IMR-90 (cell line): ENCODE data around the gene R3HDM4. TPM values are rescaled to one million over a fixed set of nuclear protein-coding genes. Genes with fewer than 3 reads are reported as not detected.

Source experiments
- ATAC-seq: fragments of 200-7000 bp; cut with Tn5 transposase; 2 replicates; pipeline ENCODE4 v1.9.1; 2020; ENCODE audit warnings: low read depth, mild to moderate bottlenecking, moderate library complexity
- BruUV-seq: library from RNA; stranded (reverse); fragments of 400-500 nt; replicated peaks from 2 replicates; lab custom pipeline; 2021; lab: Mats Ljungman, UMichigan
- CTCF ChIA-PET: fragments of 300-600 bp; formaldehyde crosslinking; extraction: SDS; loops from one replicate; lab custom pipeline; 2021; ENCODE audit warnings: antibody characterized with exemption; lab: Yijun Ruan, JAX
- POLR2A ChIA-PET: fragments of 300-600 bp; sonication (Branson Sonifier 250); formaldehyde crosslinking; loops from one replicate; lab custom pipeline; 2022; ENCODE audit warnings: antibody characterized with exemption; ENCODE audit not compliant: unreplicated experiment; lab: Charles Lee
- DNase-seq: peaks from one replicate; pipeline ENCODE4 v3.0.0; 2013
- H2AFZ ChIP-seq: replicated peaks from 2 replicates; pipeline ENCODE3; 2013; ENCODE audit warnings: low read length, mild to moderate bottlenecking; ENCODE audit not compliant: poor library complexity
- H2AK5ac ChIP-seq: 2 replicates; pipeline ENCODE4 v1.6.1; 2013; ENCODE audit warnings: low read depth, low read length, inconsistent platforms
- H2AK9ac ChIP-seq: replicated peaks from 2 replicates; pipeline ENCODE3; 2013; ENCODE audit warnings: mild to moderate bottlenecking, low read depth, low read length, moderate library complexity; ENCODE audit not compliant: poor library complexity
- H2BK120ac ChIP-seq: 2 replicates; pipeline ENCODE4 v1.6.1; 2013; ENCODE audit warnings: low read depth, low read length, inconsistent platforms
- H2BK15ac ChIP-seq: 3 replicates; pipeline ENCODE4 v1.6.1; 2013; ENCODE audit warnings: low read depth, low read length, inconsistent platforms
- H2BK20ac ChIP-seq: 2 replicates; pipeline ENCODE4 v1.6.1; 2013; ENCODE audit warnings: low read depth, mild to moderate bottlenecking, inconsistent platforms, low read length, moderate library complexity
- H2BK5ac ChIP-seq: 2 replicates; pipeline ENCODE4 v1.6.1; 2013; ENCODE audit warnings: mild to moderate bottlenecking, low read depth, low read length, inconsistent platforms; ENCODE audit not compliant: poor library complexity, severe bottlenecking
- H3K14ac ChIP-seq: replicated peaks from 2 replicates; pipeline ENCODE4 v1.6.1; 2013; ENCODE audit warnings: low read depth, low read length, inconsistent platforms
- H3K18ac ChIP-seq: 2 replicates; pipeline ENCODE4 v1.6.1; 2013; ENCODE audit warnings: low read depth, low read length, control low read depth
- H3K23ac ChIP-seq: 2 replicates; pipeline ENCODE4 v1.6.1; 2013; ENCODE audit warnings: low read depth, low read length, inconsistent platforms
- H3K27ac ChIP-seq: 2 replicates; pipeline ENCODE4 v1.5.1; 2013; ENCODE audit warnings: mild to moderate bottlenecking, control low read depth, low read length; ENCODE audit not compliant: insufficient read depth
- H3K27me3 ChIP-seq: 2 replicates; pipeline ENCODE4 v1.6.1; 2013; ENCODE audit warnings: low read length; ENCODE audit not compliant: control insufficient read depth, insufficient read depth
- H3K36me3 ChIP-seq: 2 replicates; pipeline ENCODE4 v1.6.1; 2013; ENCODE audit warnings: low read length, mixed read lengths; ENCODE audit not compliant: control insufficient read depth, insufficient read depth
- H3K4ac ChIP-seq: 2 replicates; pipeline ENCODE4 v1.6.1; 2013; ENCODE audit warnings: low read depth, low read length, inconsistent platforms
- H3K4me1 ChIP-seq: 2 replicates; pipeline ENCODE4 v1.6.1; 2013; ENCODE audit warnings: low read length, mixed read lengths; ENCODE audit not compliant: control insufficient read depth, insufficient read depth
- H3K4me2 ChIP-seq: 2 replicates; pipeline ENCODE4 v1.6.1; 2013; ENCODE audit warnings: low read depth, mild to moderate bottlenecking, control low read depth, low read length, moderate library complexity
- H3K4me3 ChIP-seq: 2 replicates; pipeline ENCODE4 v1.5.1; 2013; ENCODE audit warnings: low read depth, mild to moderate bottlenecking, control low read depth, low read length, moderate library complexity; ENCODE audit not compliant: insufficient read depth
- H3K56ac ChIP-seq: 2 replicates; pipeline ENCODE4 v1.6.1; 2013; ENCODE audit warnings: low read length, inconsistent platforms; ENCODE audit not compliant: insufficient read depth; ENCODE audit errors: extremely low read depth
- H3K79me1 ChIP-seq, 2 experiments: 2 replicates each; pipeline ENCODE4 v1.6.1; 2013; ENCODE audit warnings: low read length in 2 of 2, inconsistent platforms in 1 of 2, low read depth in 1 of 2
- H3K9ac ChIP-seq: 2 replicates; pipeline ENCODE4 v1.6.1; 2013; ENCODE audit warnings: low read depth, low read length, control low read depth
- H3K9me1 ChIP-seq: 2 replicates; pipeline ENCODE4 v1.6.1; 2013; ENCODE audit warnings: low read length, inconsistent platforms; ENCODE audit not compliant: insufficient read depth
- H3K9me3 ChIP-seq: 2 replicates; pipeline ENCODE4 v1.6.1; 2013; ENCODE audit warnings: low read length; ENCODE audit not compliant: control insufficient read depth, insufficient read depth
- H4K20me1 ChIP-seq: 2 replicates; pipeline ENCODE4 v1.6.1; 2013; ENCODE audit warnings: low read length, inconsistent platforms; ENCODE audit not compliant: insufficient read depth
- H4K5ac ChIP-seq: 2 replicates; pipeline ENCODE4 v1.6.1; 2013; ENCODE audit warnings: mild to moderate bottlenecking, low read depth, low read length, control low read depth
- H4K8ac ChIP-seq, 2 experiments: 2 replicates each; pipeline ENCODE4 v1.6.1; 2013; ENCODE audit warnings: low read depth in 2 of 2, low read length in 2 of 2, control low read depth in 1 of 2, inconsistent platforms in 1 of 2
- H4K91ac ChIP-seq: 2 replicates; pipeline ENCODE4 v1.6.1; 2013; ENCODE audit warnings: low read depth, low read length, inconsistent platforms; ENCODE audit not compliant: insufficient read depth
- BHLHE40 ChIP-seq: fragments of 150-350 bp; IDR thresholded peaks from 2 replicates; pipeline ENCODE4 v1.6.1; 2016; ENCODE audit warnings: mild to moderate bottlenecking, low read depth, low read length
- CHD1 ChIP-seq: IDR thresholded peaks from 2 replicates; pipeline ENCODE4 v1.6.1; 2012; ENCODE audit warnings: low read depth, low read length, improper control_type of control experiment
- FOS ChIP-seq: fragments of 150-350 bp; IDR thresholded peaks from 2 replicates; pipeline ENCODE4 v1.6.1; 2016; ENCODE audit warnings: low read depth, low read length
- MAFK ChIP-seq: IDR thresholded peaks from 2 replicates; pipeline ENCODE4 v1.6.1; 2012; ENCODE audit warnings: low read depth, low read length, improper control_type of control experiment
- MAZ ChIP-seq: IDR thresholded peaks from 2 replicates; pipeline ENCODE4 v1.6.1; 2012; ENCODE audit warnings: low read depth, mild to moderate bottlenecking, low read length, improper control_type of control experiment, moderate library complexity, borderline replicate concordance
- RAD21 ChIP-seq: IDR thresholded peaks from 2 replicates; pipeline ENCODE4 v1.6.1; 2012; ENCODE audit warnings: low read length, improper control_type of control experiment
- RFX5 ChIP-seq: IDR thresholded peaks from 2 replicates; pipeline ENCODE4 v1.8.0; 2012; ENCODE audit warnings: low read depth, mild to moderate bottlenecking, low read length, moderate library complexity
- WGBS, 2 experiments: methylation state at CpG; one replicate each; pipeline versions ENCODE4 v1.1.5 to v1.1.7; 2013; ENCODE audit warnings: missing lambda C conversion rate in 2 of 2; ENCODE audit not compliant: insufficient read length in 1 of 2; ENCODE audit errors: extremely low coverage in 2 of 2; 5-methylcytosine and 5-hydroxymethylcytosine counted together
- dilution Hi-C: fragments of 300-500 bp; cut with HindIII; formaldehyde crosslinking; loops from one replicate; pipeline ENCODE4 v1.14.3; 2018; ENCODE audit warnings: low sequenced_read_pairs; ENCODE audit not compliant: unreplicated experiment
- in situ Hi-C: fragments of 300-500 bp; cut with MboI; formaldehyde crosslinking; loops from 3 replicates; pipeline ENCODE4 v1.14.3; 2019; ENCODE audit warnings: low sequenced_read_pairs, inconsistent platforms, mixed read lengths
- intact Hi-C: fragments of 100-400 bp; cut with micrococcal nuclease; formaldehyde crosslinking; loops from 2 replicates; pipeline ENCODE4 v1.10.0; 2022
- polyA plus RNA-seq, 3 experiments: library from polyadenylated mRNA; depleted of rRNA; stranded (reverse); fragments of >200 nt; gene quantifications; 2 replicates each; pipeline ENCODE4 v1.2.3, GENCODE V29; 2012; ENCODE audit warnings: low replicate concordance in 1 of 3
- total RNA-seq: library from RNA; depleted of rRNA; stranded (reverse); fragments of >200 nt; gene quantifications from 2 replicates; pipeline ENCODE4 v1.2.3, GENCODE V29; 2012

The R3HDM4 gene
- total and polyA plus RNA-seq, 2 of the 4 experiments (the other 2 are of a cell fraction), result 9.0 to 51.5 TPM

DNA sequence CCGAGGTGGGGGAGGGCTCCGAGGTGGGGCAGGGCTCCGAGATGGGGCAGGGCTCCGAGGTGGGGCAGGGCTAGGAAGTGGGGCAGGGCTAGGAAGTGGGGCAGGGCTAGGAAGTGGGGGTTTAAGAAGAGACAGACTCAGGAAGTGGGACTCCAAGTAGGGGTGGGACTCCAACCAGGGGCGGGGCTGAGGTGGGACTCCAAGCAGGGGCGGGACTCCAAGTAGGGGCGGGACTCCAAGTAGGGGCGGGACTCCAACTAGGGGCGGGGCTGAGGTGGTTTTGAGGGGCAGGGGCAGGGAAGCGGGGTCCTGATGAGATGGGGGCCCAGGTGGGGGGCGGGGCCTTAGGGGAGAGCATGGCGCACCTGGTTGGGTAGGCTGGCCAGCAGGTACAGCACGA lies 39.9 kb downstream of the R3HDM4 start:
- no peak overlapping the region for H3K23ac ChIP-seq
- H3K4me2 ChIP-seq, result no peak overlapping the region
- H3K79me1 ChIP-seq, result peaks cover 3 to 14% of the 10 kb centered on the region in 2 experiments; a peak in 1 of 4 replicates
- no peak overlapping the region for H3K14ac ChIP-seq
- no peak overlapping the region for H2BK5ac ChIP-seq
- H4K8ac ChIP-seq, result no peak overlapping the region
- peak; percentile 11; the same call in 1 of the 2 replicates for ATAC-seq
- peaks cover 20% of the 10 kb centered on the region for H4K20me1 ChIP-seq
- H3K9me1 ChIP-seq, result no peaks in the 10 kb centered on the region; the same call in 1 of the 2 replicates
- intact Hi-C loops (no loop called here), in situ Hi-C loops (no loop called here), dilution Hi-C loops (no loop called here)
- H3K36me3 ChIP-seq, result peaks cover 39% of the 10 kb centered on the region
- H3K4me3 ChIP-seq, result no peak overlapping the region
- no peak overlapping the region for H4K5ac ChIP-seq
- TF ChIP-seq MAZ, result no peak
- TF ChIP-seq FOS, result no peak
- TF ChIP-seq BHLHE40, result no peak
- TF ChIP-seq RFX5, result no peak
- TF ChIP-seq RAD21, result no peak
- no peak for TF ChIP-seq CHD1
- TF ChIP-seq MAFK, result no peak
- POLR2A ChIA-PET, result no interaction called here
- no peak overlapping the region for H3K18ac ChIP-seq
- H2AK5ac ChIP-seq, result no peak overlapping the region
- H2BK20ac ChIP-seq, result no peak overlapping the region
- no TSS peak for BruUV-seq
- peak; percentile 31 for DNase-seq
- H3K56ac ChIP-seq, result no peak overlapping the region
- H2AFZ ChIP-seq, result no peak overlapping the region
- H3K9me3 ChIP-seq, result no peaks in the 10 kb centered on the region
- WGBS, 2 experiments, result 89% methylated on average over 3 of the region's 13 CpGs; no CpG with 5 or more reads in 1 of the 2 experiments
- no peaks in the 10 kb centered on the region for H3K27me3 ChIP-seq
- peaks cover 22% of the 10 kb centered on the region for H3K4me1 ChIP-seq
- no peak overlapping the region for H3K27ac ChIP-seq
- CTCF ChIA-PET, result no interaction called here
- no peak overlapping the region for H3K4ac ChIP-seq
- no peak overlapping the region for H2BK120ac ChIP-seq
- no peak overlapping the region for H2AK9ac ChIP-seq
- H3K9ac ChIP-seq, result no peak overlapping the region
- no peak overlapping the region for H2BK15ac ChIP-seq
- no peak overlapping the region for H4K91ac ChIP-seq
